SK-N-SH (cell line): ENCODE measurements around the gene CRIP3. TPM values are rescaled to one million over a fixed set of nuclear protein-coding genes. Genes with fewer than 3 reads are reported as not detected.

Experiments used
- CTCF ChIA-PET: fragments of 300-600, 350-600 bp; formaldehyde crosslinking; extraction: SDS; loops from one replicate; lab custom pipeline; 2021; lab: Yijun Ruan, JAX
- POLR2A ChIA-PET: fragments of 350-600 bp; sonication (Branson Sonifier 250); formaldehyde crosslinking; extraction: SDS; loops from one replicate; lab custom pipeline; 2020; ENCODE audit warnings: antibody characterized with exemption, inconsistent platforms; lab: Yijun Ruan, JAX
- DNase-seq: peaks from one replicate; pipeline ENCODE4 v3.0.0; 2012
- H2AFZ ChIP-seq: fragments of 200-600 bp; sonication (generic); 2 replicates; pipeline ENCODE4 v1.8.1; 2016; ENCODE audit warnings: antibody characterized with exemption, mild to moderate bottlenecking, low read depth
- H3F3A ChIP-seq: fragments of 200-600 bp; sonication (generic); replicated peaks from 2 replicates; pipeline ENCODE3; 2016; ENCODE audit warnings: antibody characterized with exemption, mild to moderate bottlenecking; ENCODE audit not compliant: insufficient read depth
- H3K27ac ChIP-seq, 2 experiments: fragments of 200-500 bp in 1 of 2; fragments of 200-600 bp in 1 of 2; sonication (Bioruptor generic) in 1 of 2; sonication (generic), shearing (Covaris generic) in 1 of 2; 2 replicates each; pipeline versions ENCODE4 v1.5.1 to v1.6.1; 2014 to 2016; ENCODE audit warnings: low read depth in 2 of 2, inconsistent platforms in 1 of 2, low read length in 1 of 2, mild to moderate bottlenecking in 1 of 2, mixed read lengths in 1 of 2
- H3K27me3 ChIP-seq: fragments of 200-600 bp; sonication (generic), shearing (Covaris generic); 2 replicates; pipeline ENCODE4 v1.6.1; 2016; ENCODE audit warnings: mixed run types; ENCODE audit not compliant: insufficient read depth
- H3K36me3 ChIP-seq, 2 experiments: fragments of 200-500 bp in 1 of 2; fragments of 200-600 bp in 1 of 2; sonication (Bioruptor generic) in 1 of 2; sonication (generic) in 1 of 2; replicated peaks in 1 of 2; 2 replicates each; pipeline versions ENCODE3 to v1.5.1; 2014 to 2016; ENCODE audit warnings: low read length in 1 of 2, mild to moderate bottlenecking in 1 of 2; ENCODE audit not compliant: insufficient read depth in 2 of 2, control insufficient read depth in 1 of 2
- H3K4me1 ChIP-seq, 2 experiments: fragments of 200-500 bp in 1 of 2; fragments of 200-600 bp in 1 of 2; sonication (Bioruptor generic) in 1 of 2; sonication (generic), shearing (Covaris generic) in 1 of 2; 2 replicates each; pipeline versions ENCODE4 v1.5.1 to v1.6.1; 2014 to 2016; ENCODE audit warnings: low read depth in 1 of 2, low read length in 1 of 2, mixed run types in 1 of 2; ENCODE audit not compliant: insufficient read depth in 2 of 2, control insufficient read depth in 1 of 2
- H3K4me2 ChIP-seq: fragments of 200-600 bp; sonication (generic), shearing (Covaris generic); 2 replicates; pipeline ENCODE4 v1.6.1; 2017; ENCODE audit warnings: mixed run types
- H3K4me3 ChIP-seq, 2 experiments: fragments of 200-500 bp in 1 of 2; fragments of 200-600 bp in 1 of 2; sonication (Bioruptor generic) in 1 of 2; sonication (generic), shearing (Covaris generic) in 1 of 2; 2 replicates each; pipeline versions ENCODE4 v1.5.1 to v1.8.1; 2014 to 2016; ENCODE audit warnings: low read depth in 2 of 2, inconsistent platforms in 1 of 2, low read length in 1 of 2, mild to moderate bottlenecking in 1 of 2, mixed read lengths in 1 of 2, moderate library complexity in 1 of 2
- H3K79me2 ChIP-seq: fragments of 200-600 bp; sonication (generic); 2 replicates; pipeline ENCODE4 v1.8.1; 2017; ENCODE audit warnings: mild to moderate bottlenecking; ENCODE audit not compliant: insufficient read depth
- H3K9ac ChIP-seq: fragments of 200-600 bp; sonication (generic); 2 replicates; pipeline ENCODE4 v1.6.1; 2017; ENCODE audit warnings: mixed run types
- H3K9me2 ChIP-seq: fragments of 200-600 bp; sonication (generic); 2 replicates; pipeline ENCODE4 v1.6.1; 2017; ENCODE audit warnings: mixed run types
- H3K9me3 ChIP-seq: fragments of 200-600 bp; sonication (generic); 2 replicates; pipeline ENCODE4 v1.6.1; 2017; ENCODE audit warnings: mixed run types, mild to moderate bottlenecking, moderate library complexity
- H4K20me1 ChIP-seq: fragments of 200-600 bp; sonication (generic); 2 replicates; pipeline ENCODE4 v1.6.1; 2017; ENCODE audit warnings: mild to moderate bottlenecking, mixed run types; ENCODE audit not compliant: insufficient read depth
- FOSL2 ChIP-seq: IDR thresholded peaks from 2 replicates; pipeline ENCODE4 v1.4.0; 2012; ENCODE audit warnings: low read depth, mild to moderate bottlenecking, moderate library complexity, borderline replicate concordance
- FOXJ3 ChIP-seq: sonication (generic); formaldehyde crosslinking; IDR thresholded peaks from 2 replicates; pipeline ENCODE4 v1.5.1; 2020; ENCODE audit warnings: mild to moderate bottlenecking, missing genetic modification reagents
- FOXM1 ChIP-seq: IDR thresholded peaks from 2 replicates; pipeline ENCODE4 v1.4.0; 2012; ENCODE audit warnings: low read depth, mild to moderate bottlenecking
- POLR2AphosphoS5 ChIP-seq: IDR thresholded peaks from 2 replicates; pipeline ENCODE4 v1.6.1; 2012; ENCODE audit warnings: low read depth, low read length
- RAD21 ChIP-seq: IDR thresholded peaks from 2 replicates; pipeline ENCODE4 v1.6.1; 2012; ENCODE audit warnings: mild to moderate bottlenecking, low read length
- RCOR1 ChIP-seq: fragments of 150-350 bp; IDR thresholded peaks from 2 replicates; pipeline ENCODE4 v1.6.1; 2017; ENCODE audit warnings: antibody characterized with exemption, low read length
- RXRA ChIP-seq: IDR thresholded peaks from 2 replicates; pipeline ENCODE4 v1.4.0; 2012; ENCODE audit warnings: low read depth, mild to moderate bottlenecking, borderline replicate concordance
- TCF12 ChIP-seq: IDR thresholded peaks from 2 replicates; pipeline ENCODE4 v1.4.0; 2012
- TEAD4 ChIP-seq: IDR thresholded peaks from 2 replicates; pipeline ENCODE4 v1.4.0; 2012; ENCODE audit warnings: mild to moderate bottlenecking, borderline replicate concordance; ENCODE audit not compliant: insufficient read depth
- WGBS: methylation state at CpG from one replicate; pipeline ENCODE4 v1.1.6; 2017; ENCODE audit warnings: low lambda C conversion rate; 5-methylcytosine and 5-hydroxymethylcytosine counted together
- polyA plus RNA-seq, 3 experiments: library from polyadenylated mRNA; depleted of rRNA; stranded (reverse); fragments of >200 nt; gene quantifications; 2 replicates each; pipeline ENCODE4 v1.2.3, GENCODE V29; 2012
- TF ChIP-seq, protein P1 (sequence below): IDR thresholded peaks from 2 replicates; pipeline ENCODE4; 2012
- TF ChIP-seq, protein P2 (sequence below): IDR thresholded peaks from 2 replicates; pipeline ENCODE4 v1.4.0; 2012; ENCODE audit warnings: low read depth
- TF ChIP-seq, protein P3 (sequence below): fragments of 150-350 bp; IDR thresholded peaks from 2 replicates; pipeline ENCODE4 v1.6.1; 2016; ENCODE audit warnings: mild to moderate bottlenecking, low read depth, low read length
- TF ChIP-seq, protein P4 (sequence below): IDR thresholded peaks from 2 replicates; pipeline ENCODE4 v1.6.1; 2012; ENCODE audit warnings: mild to moderate bottlenecking, low read depth, low read length, moderate library complexity
- TF ChIP-seq, protein P5 (sequence below): IDR thresholded peaks from 2 replicates; pipeline ENCODE4 v1.4.0; 2012; ENCODE audit warnings: low read depth, borderline replicate concordance

The CRIP3 gene
- polyA plus RNA-seq, 1 of the 3 experiments (the other 2 are of a cell fraction) = not detected

DNA sequence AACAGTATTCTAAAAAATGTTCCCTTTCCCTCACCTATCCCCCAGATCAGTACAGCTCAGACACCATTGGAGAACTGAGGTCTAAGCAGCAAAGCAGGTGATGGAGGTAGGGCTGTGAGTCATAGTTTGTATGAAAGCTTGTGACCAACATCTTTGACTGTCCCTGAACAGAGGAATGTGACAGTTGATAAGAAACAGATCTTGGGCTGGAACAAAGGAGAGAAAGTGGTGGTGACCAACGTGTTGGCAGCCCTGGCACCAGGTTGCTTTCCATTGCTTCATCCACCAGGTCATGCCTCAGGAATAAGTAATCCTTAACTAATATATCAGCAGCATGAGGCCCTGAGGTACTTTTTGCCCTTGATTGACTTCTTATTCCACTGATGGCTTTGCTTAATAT lies 19.9 kb upstream of the CRIP3 start:
- DNase-seq = no peak
- no peak for TF ChIP-seq RAD21
- peak; percentile 44; the same call in 1 of the 2 replicates for TF ChIP-seq TCF12
- TF ChIP-seq, protein P1, sequence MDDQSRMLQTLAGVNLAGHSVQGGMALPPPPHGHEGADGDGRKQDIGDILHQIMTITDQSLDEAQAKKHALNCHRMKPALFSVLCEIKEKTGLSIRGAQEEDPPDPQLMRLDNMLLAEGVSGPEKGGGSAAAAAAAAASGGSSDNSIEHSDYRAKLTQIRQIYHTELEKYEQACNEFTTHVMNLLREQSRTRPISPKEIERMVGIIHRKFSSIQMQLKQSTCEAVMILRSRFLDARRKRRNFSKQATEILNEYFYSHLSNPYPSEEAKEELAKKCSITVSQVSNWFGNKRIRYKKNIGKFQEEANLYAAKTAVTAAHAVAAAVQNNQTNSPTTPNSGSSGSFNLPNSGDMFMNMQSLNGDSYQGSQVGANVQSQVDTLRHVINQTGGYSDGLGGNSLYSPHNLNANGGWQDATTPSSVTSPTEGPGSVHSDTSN = peak; percentile 29; the same call in 1 of the 2 replicates
- ChIA-PET CTCF (interaction anchor here (1.0 to 1.2 kb wide), 2 partner anchors 10 to 88 kb away, joined by 3 read pairs; no protein-coding TSS in a partner anchor), POLR2A (no interaction called here)
- Histone ChIP-seq H2AFZ (no peak overlapping the region), H3K27ac (no peak overlapping the region), H3K4me2 (no peak overlapping the region), H3K9me2 (no peaks in the 10 kb centered on the region), H4K20me1 (no peaks in the 10 kb centered on the region), H3K4me3 (no peak overlapping the region), H3K9me3 (no peaks in the 10 kb centered on the region), H3K9ac (no peak overlapping the region), H3K4me1 (no peaks in the 10 kb centered on the region; a peak in 1 of 4 replicates), H3K27me3 (no peaks in the 10 kb centered on the region), H3K79me2 (no peaks in the 10 kb centered on the region), H3F3A (peaks cover 2% of the 10 kb centered on the region), H3K36me3 (no peaks in the 10 kb centered on the region)
- 19% methylated on average over 1 of the region's 1 CpG for WGBS

DNA sequence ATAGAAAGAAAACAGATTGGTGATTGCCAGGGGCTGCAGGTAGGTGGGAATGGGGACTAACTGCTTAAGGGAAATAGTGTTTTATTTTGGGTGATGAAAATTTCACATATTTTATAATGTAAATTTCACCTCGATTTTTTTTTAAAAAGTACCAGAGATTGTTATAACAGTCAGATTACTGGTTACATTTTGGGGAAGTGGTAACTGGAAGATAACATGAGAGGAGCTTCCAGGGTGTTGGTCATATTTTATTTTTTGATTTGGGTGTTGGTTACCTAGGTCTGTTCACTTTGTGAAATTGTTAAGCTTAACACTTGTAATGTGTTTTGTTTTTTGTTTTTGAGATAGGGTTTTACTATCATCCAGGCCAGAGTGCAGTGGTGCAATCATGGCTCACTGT lies 17.2 kb upstream of the CRIP3 start:
- no peaks in the 10 kb centered on the region for H3K36me3 ChIP-seq
- H3K9me3 ChIP-seq = no peaks in the 10 kb centered on the region
- H3K27me3 ChIP-seq = no peaks in the 10 kb centered on the region
- H3F3A ChIP-seq = peaks cover 2% of the 10 kb centered on the region
- POLR2A ChIA-PET = no interaction called here
- H2AFZ ChIP-seq = no peak overlapping the region
- H3K4me3 ChIP-seq = no peak overlapping the region
- no peak overlapping the region for H3K27ac ChIP-seq
- H3K9ac ChIP-seq = no peak overlapping the region
- WGBS = 0% methylated on average over 1 of the region's 1 CpG
- H4K20me1 ChIP-seq = no peaks in the 10 kb centered on the region
- no peaks in the 10 kb centered on the region for H3K9me2 ChIP-seq
- no peaks in the 10 kb centered on the region; a peak in 1 of 4 replicates for H3K4me1 ChIP-seq
- DNase-seq = no peak
- no peak overlapping the region for H3K4me2 ChIP-seq
- CTCF ChIA-PET = no interaction called here
- no peak for TF ChIP-seq TEAD4
- TF ChIP-seq FOXJ3 (CRISPR knock-in tag) = no peak
- TF ChIP-seq FOSL2 = no peak
- no peak for TF ChIP-seq RCOR1
- TF ChIP-seq, protein P2, sequence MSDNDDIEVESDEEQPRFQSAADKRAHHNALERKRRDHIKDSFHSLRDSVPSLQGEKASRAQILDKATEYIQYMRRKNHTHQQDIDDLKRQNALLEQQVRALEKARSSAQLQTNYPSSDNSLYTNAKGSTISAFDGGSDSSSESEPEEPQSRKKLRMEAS = no peak
- TF ChIP-seq TCF12 = no peak
- H3K79me2 ChIP-seq = no peaks in the 10 kb centered on the region

DNA sequence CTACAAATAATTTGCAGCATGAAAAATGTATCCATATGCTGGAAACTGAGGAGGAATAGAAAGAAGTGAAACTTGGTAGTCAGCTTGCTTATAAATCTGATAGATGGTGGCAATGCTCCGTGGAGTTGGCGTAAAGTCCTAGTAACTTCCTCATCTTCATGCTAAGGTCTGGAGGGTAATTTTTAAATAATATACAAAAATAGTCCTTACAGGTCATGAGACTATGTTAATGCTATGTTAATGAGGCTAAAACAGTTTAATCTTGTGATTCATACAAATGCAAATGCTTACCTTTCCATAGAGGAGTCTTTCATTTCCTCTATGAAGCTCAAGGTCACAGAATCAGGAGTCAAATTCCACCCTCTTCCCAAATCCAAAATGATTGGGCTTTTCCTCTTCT lies 9.4 kb upstream of the CRIP3 start:
- no peak overlapping the region for H3K9ac ChIP-seq
- no peaks in the 10 kb centered on the region for H3K9me2 ChIP-seq
- H4K20me1 ChIP-seq = no peaks in the 10 kb centered on the region
- no peaks in the 10 kb centered on the region for H3K36me3 ChIP-seq
- no peak overlapping the region for H3K27ac ChIP-seq
- POLR2A ChIA-PET = interaction anchor here (0.6 kb wide), 1 partner anchor 121 kb away, joined by 3 read pairs; no protein-coding TSS in a partner anchor
- no peak overlapping the region for H3K4me2 ChIP-seq
- no peaks in the 10 kb centered on the region for H3K9me3 ChIP-seq
- H3F3A ChIP-seq = no peaks in the 10 kb centered on the region
- no peak overlapping the region for H3K4me3 ChIP-seq
- 97% methylated on average over 2 of the region's 2 CpGs for WGBS
- no peaks in the 10 kb centered on the region for H3K4me1 ChIP-seq
- H3K79me2 ChIP-seq = no peaks in the 10 kb centered on the region
- H3K27me3 ChIP-seq = no peaks in the 10 kb centered on the region
- CTCF ChIA-PET = interaction anchor here (1.1 to 1.3 kb wide), 2 partner anchors 11 to 19 kb away, joined by 3 read pairs; no protein-coding TSS in a partner anchor
- no peak for DNase-seq
- no peak overlapping the region for H2AFZ ChIP-seq
- TF ChIP-seq TEAD4 = no peak
- TF ChIP-seq, protein P3, sequence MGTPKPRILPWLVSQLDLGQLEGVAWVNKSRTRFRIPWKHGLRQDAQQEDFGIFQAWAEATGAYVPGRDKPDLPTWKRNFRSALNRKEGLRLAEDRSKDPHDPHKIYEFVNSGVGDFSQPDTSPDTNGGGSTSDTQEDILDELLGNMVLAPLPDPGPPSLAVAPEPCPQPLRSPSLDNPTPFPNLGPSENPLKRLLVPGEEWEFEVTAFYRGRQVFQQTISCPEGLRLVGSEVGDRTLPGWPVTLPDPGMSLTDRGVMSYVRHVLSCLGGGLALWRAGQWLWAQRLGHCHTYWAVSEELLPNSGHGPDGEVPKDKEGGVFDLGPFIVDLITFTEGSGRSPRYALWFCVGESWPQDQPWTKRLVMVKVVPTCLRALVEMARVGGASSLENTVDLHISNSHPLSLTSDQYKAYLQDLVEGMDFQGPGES = no peak
- no peak for TF ChIP-seq RXRA
- TF ChIP-seq POLR2AphosphoS5 = no peak
- TF ChIP-seq, protein P4, sequence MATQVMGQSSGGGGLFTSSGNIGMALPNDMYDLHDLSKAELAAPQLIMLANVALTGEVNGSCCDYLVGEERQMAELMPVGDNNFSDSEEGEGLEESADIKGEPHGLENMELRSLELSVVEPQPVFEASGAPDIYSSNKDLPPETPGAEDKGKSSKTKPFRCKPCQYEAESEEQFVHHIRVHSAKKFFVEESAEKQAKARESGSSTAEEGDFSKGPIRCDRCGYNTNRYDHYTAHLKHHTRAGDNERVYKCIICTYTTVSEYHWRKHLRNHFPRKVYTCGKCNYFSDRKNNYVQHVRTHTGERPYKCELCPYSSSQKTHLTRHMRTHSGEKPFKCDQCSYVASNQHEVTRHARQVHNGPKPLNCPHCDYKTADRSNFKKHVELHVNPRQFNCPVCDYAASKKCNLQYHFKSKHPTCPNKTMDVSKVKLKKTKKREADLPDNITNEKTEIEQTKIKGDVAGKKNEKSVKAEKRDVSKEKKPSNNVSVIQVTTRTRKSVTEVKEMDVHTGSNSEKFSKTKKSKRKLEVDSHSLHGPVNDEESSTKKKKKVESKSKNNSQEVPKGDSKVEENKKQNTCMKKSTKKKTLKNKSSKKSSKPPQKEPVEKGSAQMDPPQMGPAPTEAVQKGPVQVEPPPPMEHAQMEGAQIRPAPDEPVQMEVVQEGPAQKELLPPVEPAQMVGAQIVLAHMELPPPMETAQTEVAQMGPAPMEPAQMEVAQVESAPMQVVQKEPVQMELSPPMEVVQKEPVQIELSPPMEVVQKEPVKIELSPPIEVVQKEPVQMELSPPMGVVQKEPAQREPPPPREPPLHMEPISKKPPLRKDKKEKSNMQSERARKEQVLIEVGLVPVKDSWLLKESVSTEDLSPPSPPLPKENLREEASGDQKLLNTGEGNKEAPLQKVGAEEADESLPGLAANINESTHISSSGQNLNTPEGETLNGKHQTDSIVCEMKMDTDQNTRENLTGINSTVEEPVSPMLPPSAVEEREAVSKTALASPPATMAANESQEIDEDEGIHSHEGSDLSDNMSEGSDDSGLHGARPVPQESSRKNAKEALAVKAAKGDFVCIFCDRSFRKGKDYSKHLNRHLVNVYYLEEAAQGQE = no peak
- no peak for TF ChIP-seq FOXM1
- TF ChIP-seq, protein P5, sequence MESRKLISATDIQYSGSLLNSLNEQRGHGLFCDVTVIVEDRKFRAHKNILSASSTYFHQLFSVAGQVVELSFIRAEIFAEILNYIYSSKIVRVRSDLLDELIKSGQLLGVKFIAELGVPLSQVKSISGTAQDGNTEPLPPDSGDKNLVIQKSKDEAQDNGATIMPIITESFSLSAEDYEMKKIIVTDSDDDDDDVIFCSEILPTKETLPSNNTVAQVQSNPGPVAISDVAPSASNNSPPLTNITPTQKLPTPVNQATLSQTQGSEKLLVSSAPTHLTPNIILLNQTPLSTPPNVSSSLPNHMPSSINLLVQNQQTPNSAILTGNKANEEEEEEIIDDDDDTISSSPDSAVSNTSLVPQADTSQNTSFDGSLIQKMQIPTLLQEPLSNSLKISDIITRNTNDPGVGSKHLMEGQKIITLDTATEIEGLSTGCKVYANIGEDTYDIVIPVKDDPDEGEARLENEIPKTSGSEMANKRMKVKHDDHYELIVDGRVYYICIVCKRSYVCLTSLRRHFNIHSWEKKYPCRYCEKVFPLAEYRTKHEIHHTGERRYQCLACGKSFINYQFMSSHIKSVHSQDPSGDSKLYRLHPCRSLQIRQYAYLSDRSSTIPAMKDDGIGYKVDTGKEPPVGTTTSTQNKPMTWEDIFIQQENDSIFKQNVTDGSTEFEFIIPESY = no peak
